CD14-positive monocyte (primary cell): ENCODE data around the gene MEA1. TPM values are rescaled to one million over a fixed set of nuclear protein-coding genes. Genes with fewer than 3 reads are reported as not detected.

Source experiments
- DNase-seq, 3 donors: peaks; one replicate each; pipeline ENCODE4 v3.0.0-alpha.2; 2011 to 2022
- H2AFZ ChIP-seq: 2 replicates; pipeline ENCODE4 v1.6.0; 2012; ENCODE audit warnings: mild to moderate bottlenecking, low read depth, low read length, inconsistent platforms; ENCODE audit not compliant: insufficient read depth, poor library complexity, severe bottlenecking
- H3K27ac ChIP-seq, 2 donors: 1 replicate in 1 of 2; 2 replicates in 1 of 2; pipeline ENCODE4 v1.5.1; 2012 to 2013; ENCODE audit warnings: low read length in 2 of 2, control low read depth in 1 of 2, inconsistent platforms in 1 of 2, low read depth in 1 of 2, mild to moderate bottlenecking in 1 of 2
- H3K27me3 ChIP-seq, 2 donors: one replicate each; pipeline versions ENCODE4 v1.6.0 to v1.6.1; 2011 to 2013; ENCODE audit warnings: low read length in 2 of 2; ENCODE audit not compliant: control insufficient read depth in 2 of 2, insufficient read depth in 2 of 2
- H3K36me3 ChIP-seq, 2 donors: replicated peaks in 1 of 2; 1 replicate in 1 of 2; 2 replicates in 1 of 2; pipeline versions ENCODE4 v1.5.1 to v1.6.1; 2012 to 2013; ENCODE audit warnings: low read length in 2 of 2, control low read depth in 1 of 2, inconsistent platforms in 1 of 2, mild to moderate bottlenecking in 1 of 2; ENCODE audit not compliant: insufficient read depth in 2 of 2, control insufficient read depth in 1 of 2
- H3K4me1 ChIP-seq, 2 donors: 1 replicate in 1 of 2; 2 replicates in 1 of 2; pipeline versions ENCODE4 v1.5.1 to v1.6.1; 2012 to 2013; ENCODE audit warnings: low read length in 2 of 2, control low read depth in 1 of 2, inconsistent platforms in 1 of 2, mild to moderate bottlenecking in 1 of 2, moderate library complexity in 1 of 2; ENCODE audit not compliant: insufficient read depth in 2 of 2, control insufficient read depth in 1 of 2
- H3K4me2 ChIP-seq: replicated peaks from 2 replicates; pipeline ENCODE3; 2012; ENCODE audit warnings: low read length, moderate library complexity, mild to moderate bottlenecking; ENCODE audit not compliant: poor library complexity, severe bottlenecking; ENCODE audit errors: extremely low read depth
- H3K4me3 ChIP-seq, 3 experiments: fragments of 200-600 bp in 1 of 3; sonication (generic) in 1 of 3; replicated peaks in 1 of 3; 1 replicate in 2 of 3; 2 replicates in 1 of 3; pipeline ENCODE4 v1.5.1; 2011 to 2013; ENCODE audit warnings: low read length in 3 of 3, mild to moderate bottlenecking in 3 of 3, control low read depth in 2 of 3, low read depth in 2 of 3, inconsistent platforms in 1 of 3, moderate library complexity in 1 of 3
- H3K79me2 ChIP-seq: 2 replicates; pipeline ENCODE4 v1.6.0; 2012; ENCODE audit warnings: mild to moderate bottlenecking, control low read depth, inconsistent platforms, low read length, moderate library complexity; ENCODE audit not compliant: insufficient read depth
- H3K9ac ChIP-seq: 2 replicates; pipeline ENCODE4 v1.6.0; 2017; ENCODE audit warnings: low read length, mild to moderate bottlenecking; ENCODE audit not compliant: insufficient read depth, poor library complexity, severe bottlenecking
- H3K9me3 ChIP-seq, 2 donors: replicated peaks in 1 of 2; 1 replicate in 1 of 2; 2 replicates in 1 of 2; pipeline versions ENCODE4 v1.5.1 to v1.6.1; 2012 to 2013; ENCODE audit warnings: low read length in 2 of 2, control low read depth in 1 of 2; ENCODE audit not compliant: control insufficient read depth in 1 of 2, insufficient read depth in 1 of 2
- H4K20me1 ChIP-seq: 2 replicates; pipeline ENCODE4 v1.6.0; 2012; ENCODE audit warnings: mild to moderate bottlenecking, low read length, control low read depth, moderate library complexity; ENCODE audit not compliant: insufficient read depth
- H3K27ac Mint-ChIP-seq, 7 donors: one replicate each; pipeline ENCODE4 v1.8.0; 2020; ENCODE audit warnings: mild to moderate bottlenecking in 7 of 7, mixed read lengths in 7 of 7, moderate library complexity in 6 of 7, inconsistent platforms in 2 of 7
- H3K27me3 Mint-ChIP-seq, 3 donors: one replicate each; pipeline ENCODE4 v1.8.0; 2021 to 2022; ENCODE audit warnings: low read depth in 3 of 3, mild to moderate bottlenecking in 3 of 3, mixed read lengths in 3 of 3, moderate library complexity in 3 of 3, inconsistent platforms in 1 of 3
- H3K36me3 Mint-ChIP-seq, 2 donors: one replicate each; pipeline ENCODE4 v1.8.0; 2020; ENCODE audit warnings: mixed read lengths in 2 of 2, inconsistent platforms in 1 of 2, mild to moderate bottlenecking in 1 of 2
- H3K4me1 Mint-ChIP-seq: one replicate; pipeline ENCODE4 v1.8.0; 2020; ENCODE audit warnings: mild to moderate bottlenecking, mixed read lengths
- H3K4me3 Mint-ChIP-seq, 2 donors: one replicate each; pipeline ENCODE4 v1.8.0; 2020; ENCODE audit warnings: mild to moderate bottlenecking in 2 of 2, mixed read lengths in 2 of 2, moderate library complexity in 1 of 2
- H3K9me3 Mint-ChIP-seq, 7 donors: one replicate each; pipeline ENCODE4 v1.8.0; 2020 to 2022; ENCODE audit warnings: mixed read lengths in 7 of 7, mild to moderate bottlenecking in 6 of 7, moderate library complexity in 6 of 7, inconsistent platforms in 2 of 7
- WGBS: methylation state at CpG from one replicate; pipeline ENCODE4 v1.1.5; 2013; ENCODE audit warnings: missing lambda C conversion rate; ENCODE audit not compliant: insufficient coverage; 5-methylcytosine and 5-hydroxymethylcytosine counted together
- intact Hi-C, 2 donors: fragments of 100-400 bp; cut with micrococcal nuclease; formaldehyde crosslinking; loops; one replicate each; pipeline versions ENCODE4 v1.15.0 to v1.15.1; 2023
- polyA plus RNA-seq, 3 donors: library from polyadenylated mRNA; depleted of rRNA in 1 of 3; unstranded in 2 of 3; stranded (reverse) in 1 of 3; fragments of 300-500 nt in 2 of 3; fragments of >200 nt in 1 of 3; fragmentation: Illumina TruSeq in 2 of 3; gene quantifications; 1 replicate in 2 of 3; 2 replicates in 1 of 3; pipeline ENCODE4 v1.2.3, GENCODE V29; 2012 to 2021
- TF ChIP-seq, protein P1 (sequence below): fragments of 200-600 bp; IDR thresholded peaks from one replicate; pipeline ENCODE4 v1.8.0; 2022; ENCODE audit warnings: antibody characterized with exemption, mild to moderate bottlenecking

Gene MEA1
- polyA plus RNA-seq, 3 donors, result 31.0 to 59.6 (median 58.8) TPM

DNA sequence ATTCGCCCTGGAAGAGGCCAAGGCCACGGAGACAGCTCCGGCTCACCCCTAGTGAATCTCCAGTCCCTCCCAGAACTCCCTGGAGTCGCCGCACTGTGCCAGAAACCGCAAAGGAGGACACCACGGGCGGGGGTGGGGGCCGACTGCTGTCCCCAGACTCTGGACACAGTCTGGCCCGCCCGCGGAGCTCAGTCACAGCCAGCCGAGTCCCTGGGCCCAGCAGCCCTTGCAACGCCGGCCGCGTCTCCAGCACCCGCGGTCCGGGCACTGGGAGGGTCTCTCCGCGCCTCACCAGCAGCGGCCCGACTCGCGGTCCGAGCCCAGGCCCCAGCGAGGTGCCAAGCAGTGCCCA, 35.3 kb downstream of the MEA1 start:
- Histone ChIP-seq H3K27ac (peak overlapping the region; percentile 47 to 93), H3K9ac (peak overlapping the region; percentile 97), H3K4me1 (peaks cover 23 to 26% of the 10 kb centered on the region in 2 donors), H3K27me3 (no peaks in the 10 kb centered on the region), H3K36me3 (peaks cover 0 to 6% of the 10 kb centered on the region in 2 donors), H3K4me3 (peak overlapping the region; percentile 70 to 92 (median 91)), H3K4me2 (peak overlapping the region; percentile 97), H2AFZ (peak overlapping the region; percentile 99), H4K20me1 (peaks cover 6% of the 10 kb centered on the region), H3K9me3 (no peaks in the 10 kb centered on the region), H3K79me2 (peaks cover 34% of the 10 kb centered on the region)
- Mint-ChIP-seq H3K4me3 (peak overlapping the region; percentile 86 to 91), H3K36me3 (peaks cover 4 to 18% of the 10 kb centered on the region in 2 donors), H3K27ac (peak overlapping the region in 6 of 7 donors; percentile 57 to 92 (median 88)), H3K27me3 (no peaks in the 10 kb centered on the region), H3K9me3 (no peaks in the 10 kb centered on the region), H3K4me1 (peaks cover 31% of the 10 kb centered on the region)
- WGBS, result 1% methylated on average over 28 of the region's 28 CpGs
- intact Hi-C loops, result loop anchor here (5.0 kb wide), 3 partner anchors 34 to 46 kb away; partner anchors contain the start of genes KLHDC3 (in 2 of the 2) and MEA1 (in 2 of the 2)
- no peak for DNase-seq
- TF ChIP-seq, protein P1, sequence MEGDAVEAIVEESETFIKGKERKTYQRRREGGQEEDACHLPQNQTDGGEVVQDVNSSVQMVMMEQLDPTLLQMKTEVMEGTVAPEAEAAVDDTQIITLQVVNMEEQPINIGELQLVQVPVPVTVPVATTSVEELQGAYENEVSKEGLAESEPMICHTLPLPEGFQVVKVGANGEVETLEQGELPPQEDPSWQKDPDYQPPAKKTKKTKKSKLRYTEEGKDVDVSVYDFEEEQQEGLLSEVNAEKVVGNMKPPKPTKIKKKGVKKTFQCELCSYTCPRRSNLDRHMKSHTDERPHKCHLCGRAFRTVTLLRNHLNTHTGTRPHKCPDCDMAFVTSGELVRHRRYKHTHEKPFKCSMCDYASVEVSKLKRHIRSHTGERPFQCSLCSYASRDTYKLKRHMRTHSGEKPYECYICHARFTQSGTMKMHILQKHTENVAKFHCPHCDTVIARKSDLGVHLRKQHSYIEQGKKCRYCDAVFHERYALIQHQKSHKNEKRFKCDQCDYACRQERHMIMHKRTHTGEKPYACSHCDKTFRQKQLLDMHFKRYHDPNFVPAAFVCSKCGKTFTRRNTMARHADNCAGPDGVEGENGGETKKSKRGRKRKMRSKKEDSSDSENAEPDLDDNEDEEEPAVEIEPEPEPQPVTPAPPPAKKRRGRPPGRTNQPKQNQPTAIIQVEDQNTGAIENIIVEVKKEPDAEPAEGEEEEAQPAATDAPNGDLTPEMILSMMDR, result no peak

DNA sequence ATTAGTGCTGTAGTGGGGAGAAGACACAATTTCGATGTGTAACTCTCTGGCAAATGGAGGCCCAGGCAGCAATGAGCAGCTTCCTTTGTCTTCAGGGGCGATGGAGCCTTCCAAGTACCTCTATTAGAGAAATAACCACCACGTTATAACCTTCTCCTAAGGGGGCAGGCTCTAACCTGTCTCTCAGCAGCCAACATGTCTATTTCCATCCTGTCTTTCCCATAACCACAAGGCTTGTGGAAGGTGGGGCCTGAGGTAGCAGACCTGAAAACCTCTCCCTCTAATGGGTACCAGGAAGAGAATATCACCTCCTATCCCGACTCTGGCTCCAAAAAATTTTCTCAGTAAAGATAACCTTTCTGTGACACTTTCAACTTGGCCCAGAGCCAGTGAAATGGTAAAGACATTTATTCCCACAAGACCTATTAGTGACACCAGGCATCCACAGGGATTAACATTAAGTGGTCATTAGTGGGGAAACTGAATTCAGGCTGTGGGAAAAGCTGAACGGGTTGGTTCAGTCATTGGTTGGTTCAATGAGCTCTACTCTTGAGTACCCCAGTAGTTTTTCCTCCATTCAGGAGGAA, 38.7 kb downstream of the MEA1 start:
- H3K36me3 Mint-ChIP-seq, result peaks cover 4 to 26% of the 10 kb centered on the region in 2 donors
- intact Hi-C loops, result loop anchor here (5.0 kb wide), 3 partner anchors 37 to 43 kb away; partner anchors contain the start of genes KLHDC3 (in 2 of the 2) and MEA1 (in 2 of the 2)
- TF ChIP-seq, protein P1, result no peak
- H3K4me1 Mint-ChIP-seq, result peaks cover 37% of the 10 kb centered on the region
- H2AFZ ChIP-seq, result no peak overlapping the region
- no peaks in the 10 kb centered on the region for H3K27me3 ChIP-seq
- peaks cover 0 to 1% (median 0%) of the 10 kb centered on the region in 7 donors for H3K9me3 Mint-ChIP-seq
- H3K79me2 ChIP-seq, result peaks cover 34% of the 10 kb centered on the region
- no peak overlapping the region for H3K4me3 Mint-ChIP-seq
- no peaks in the 10 kb centered on the region for H3K27me3 Mint-ChIP-seq
- whole genome bisulfite sequencing, result 100% methylated on average over 3 of the region's 5 CpGs
- peaks cover 28 to 34% of the 10 kb centered on the region in 2 donors for H3K4me1 ChIP-seq
- H3K27ac Mint-ChIP-seq, result peak overlapping the region in 1 of 7 donors; percentile 72
- no peak overlapping the region for H3K4me2 ChIP-seq
- H3K36me3 ChIP-seq, result peaks cover 0 to 8% of the 10 kb centered on the region in 2 donors
- DNase-seq, result no peak
- H3K9me3 ChIP-seq, result no peaks in the 10 kb centered on the region
- no peak overlapping the region for H3K4me3 ChIP-seq
- H3K27ac ChIP-seq, result no peak overlapping the region
- H4K20me1 ChIP-seq, result peaks cover 14% of the 10 kb centered on the region
- no peak overlapping the region for H3K9ac ChIP-seq
